Neural progenitor cell (in vitro differentiated cells): ENCODE results near the gene BTBD10.

Source experiments
- EZH2 ChIP-seq: fragments of 200-600 bp; sonication (generic); IDR thresholded peaks from 2 replicates; pipeline ENCODE4 v1.6.1; 2017; ENCODE audit warnings: antibody characterized with exemption, mild to moderate bottlenecking, moderate library complexity
- TF ChIP-seq, protein P1 (sequence below): fragments of 200-600 bp; sonication (generic); IDR thresholded peaks from 2 replicates; pipeline ENCODE4 v1.5.1; 2017; ENCODE audit warnings: antibody characterized with exemption, mild to moderate bottlenecking

DNA sequence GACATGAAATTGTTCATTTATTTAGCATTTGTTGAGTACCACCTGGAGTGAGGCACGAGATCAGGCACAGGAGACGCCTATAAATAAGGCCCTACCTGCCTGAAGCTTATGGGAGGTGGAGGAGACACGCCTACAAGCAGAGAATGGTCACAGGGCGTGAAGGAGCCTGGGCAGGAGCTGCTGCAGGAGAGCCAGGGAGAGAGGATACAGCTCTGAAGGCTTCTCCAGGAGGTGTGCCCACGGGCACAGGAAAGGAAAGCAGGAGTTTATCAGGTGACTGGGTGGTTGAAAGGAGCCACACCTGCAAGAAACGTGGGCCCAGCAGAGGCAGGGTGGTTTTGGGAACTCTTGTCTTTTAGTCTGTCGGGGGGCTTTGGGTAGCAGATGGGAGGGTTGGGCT lies 115.1 kb downstream of the BTBD10 start:
- TF ChIP-seq, protein P1, sequence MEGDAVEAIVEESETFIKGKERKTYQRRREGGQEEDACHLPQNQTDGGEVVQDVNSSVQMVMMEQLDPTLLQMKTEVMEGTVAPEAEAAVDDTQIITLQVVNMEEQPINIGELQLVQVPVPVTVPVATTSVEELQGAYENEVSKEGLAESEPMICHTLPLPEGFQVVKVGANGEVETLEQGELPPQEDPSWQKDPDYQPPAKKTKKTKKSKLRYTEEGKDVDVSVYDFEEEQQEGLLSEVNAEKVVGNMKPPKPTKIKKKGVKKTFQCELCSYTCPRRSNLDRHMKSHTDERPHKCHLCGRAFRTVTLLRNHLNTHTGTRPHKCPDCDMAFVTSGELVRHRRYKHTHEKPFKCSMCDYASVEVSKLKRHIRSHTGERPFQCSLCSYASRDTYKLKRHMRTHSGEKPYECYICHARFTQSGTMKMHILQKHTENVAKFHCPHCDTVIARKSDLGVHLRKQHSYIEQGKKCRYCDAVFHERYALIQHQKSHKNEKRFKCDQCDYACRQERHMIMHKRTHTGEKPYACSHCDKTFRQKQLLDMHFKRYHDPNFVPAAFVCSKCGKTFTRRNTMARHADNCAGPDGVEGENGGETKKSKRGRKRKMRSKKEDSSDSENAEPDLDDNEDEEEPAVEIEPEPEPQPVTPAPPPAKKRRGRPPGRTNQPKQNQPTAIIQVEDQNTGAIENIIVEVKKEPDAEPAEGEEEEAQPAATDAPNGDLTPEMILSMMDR, result no peak
- no peak for TF ChIP-seq EZH2
